ENCODE results near the gene ZFAND2A. TPM values are rescaled to one million over a fixed set of nuclear protein-coding genes. Genes with fewer than 3 reads are reported as not detected.
"Not testable (repeated sequence)": the region's sequence is repeated elsewhere in the genome, so short reads cannot be mapped to it uniquely, and the experiment has no call there.

ZFAND2A gene
- total RNA-seq, 1 donor = 11.7 TPM

GRCh38 chr7:1122832-1123501 is 37.0 kb downstream of the ZFAND2A start:
- no peak for DNase-seq (ENCODE audit: low read depth)
- no peak overlapping the region for H3K4me3 ChIP-seq (ENCODE audit: low read depth, low read length)
- TF ChIP-seq CTCF (IDR thresholded peaks at IDR 0.05; ENCODE audit: insufficient read depth, low read depth, low read length) = no peak

- no peak for DNase-seq (ENCODE audit: low read depth)
- H3K4me3 ChIP-seq (ENCODE audit: low read depth, low read length) = no peak overlapping the region
- no peak for TF ChIP-seq CTCF (IDR thresholded peaks at IDR 0.05; ENCODE audit: insufficient read depth, low read depth, low read length)
These were observed 37.8 kb downstream of the ZFAND2A start for GRCh38 chr7:1121886-1122831.

GRCh38 chr7:1121476-1121875 is 38.5 kb downstream of the ZFAND2A start:
- DNase-seq (ENCODE audit: low read depth) = no peak
- H3K4me3 ChIP-seq (ENCODE audit: low read depth, low read length) = no peak overlapping the region
- TF ChIP-seq CTCF (IDR thresholded peaks at IDR 0.05; ENCODE audit: insufficient read depth, low read depth, low read length) = no peak

- DNase-seq (ENCODE audit: low read depth) = no peak
- H3K4me3 ChIP-seq (ENCODE audit: low read depth, low read length) = no peak overlapping the region
These were observed 39.2 kb downstream of the ZFAND2A start for GRCh38 chr7:1120791-1121190.

GRCh38 chr7:1119201-1119600 is 40.8 kb downstream of the ZFAND2A start:
- DNase-seq (ENCODE audit: low read depth) = no peak
- TF ChIP-seq CTCF (IDR thresholded peaks at IDR 0.05; ENCODE audit: insufficient read depth, low read depth, low read length) = no peak
- H3K4me3 ChIP-seq (ENCODE audit: low read depth, low read length) = no peak overlapping the region

More at GRCh38 chr7:1120791-1121190, 39.2 kb downstream of the ZFAND2A start:
- TF ChIP-seq CTCF (IDR thresholded peaks at IDR 0.05; ENCODE audit: insufficient read depth, low read depth, low read length) = no peak

- TF ChIP-seq CTCF (IDR thresholded peaks at IDR 0.05; ENCODE audit: insufficient read depth, low read depth, low read length) = no peak
- H3K4me3 ChIP-seq (ENCODE audit: low read depth, low read length) = no peak overlapping the region
- DNase-seq (ENCODE audit: low read depth) = no peak
These were observed 42.6 kb downstream of the ZFAND2A start for GRCh38 chr7:1117321-1117928.

GRCh38 chr7:1116383-1117008 is 43.5 kb downstream of the ZFAND2A start:
- not testable (repeated sequence) for H3K4me3 ChIP-seq (ENCODE audit: low read depth, low read length); DNase-seq (ENCODE audit: low read depth)

- not testable (repeated sequence) for DNase-seq (ENCODE audit: low read depth)
These were observed 44.6 kb downstream of the ZFAND2A start for GRCh38 chr7:1115171-1116045.

More at GRCh38 chr7:1115171-1116045, 44.6 kb downstream of the ZFAND2A start:
- not testable (repeated sequence) for H3K4me3 ChIP-seq (ENCODE audit: low read depth, low read length)
